HG03432 (cell line): ENCODE data around the gene GOT2.
"Not testable (repeated sequence)": the region's sequence is repeated elsewhere in the genome, so short reads cannot be mapped to it uniquely, and the experiment has no call there.

ENCODE experiments used
- ATAC-seq: cut with Tn5 transposase; IDR thresholded peaks from one replicate; pipeline ENCODE4 v1.9.1; 2021; ENCODE audit warnings: mild to moderate bottlenecking, moderate library complexity; ENCODE audit not compliant: unreplicated experiment

GOT2 gene

GRCh38 chr16:58723109-58723508 lies 11.0 kb downstream of the GOT2 start:
- no peak for ATAC-seq

GRCh38 chr16:58717994-58718393 lies 16.1 kb downstream of the GOT2 start:
- ATAC-seq, result no peak

GRCh38 chr16:58716468-58716867 lies 17.6 kb downstream of the GOT2 start:
- no peak for ATAC-seq

- ATAC-seq, result no peak
These were observed 20.4 kb downstream of the GOT2 start for GRCh38 chr16:58713742-58714141.

- no peak for ATAC-seq
These were observed 24.8 kb downstream of the GOT2 start for GRCh38 chr16:58709333-58709732.

- no peak for ATAC-seq
These were observed 35.0 kb downstream of the GOT2 start for GRCh38 chr16:58699151-58699550.

GRCh38 chr16:58695368-58695767 lies 38.7 kb downstream of the GOT2 start:
- ATAC-seq, result no peak

- no peak for ATAC-seq
These were observed 41.7 kb downstream of the GOT2 start for GRCh38 chr16:58692450-58692849.

- ATAC-seq, result not testable (repeated sequence)
These were observed 47.0 kb downstream of the GOT2 start for GRCh38 chr16:58686985-58687706.

- no peak for ATAC-seq
These were observed 49.0 kb downstream of the GOT2 start for GRCh38 chr16:58685084-58685449.

- peak; percentile 99 for ATAC-seq
These were observed 49.6 kb downstream of the GOT2 start, which contains the start of gene SLC38A7 for GRCh38 chr16:58684354-58685083. Gene SLC38A7, minus strand, starts transcription at chr16:58684770. Its CDS starts 4,644 bp downstream, at chr16:58680126.

- peak; percentile 12 for ATAC-seq
These were observed 50.1 kb downstream of the GOT2 start for GRCh38 chr16:58684001-58684353.

GRCh38 chr16:58679763-58680162 lies 54.4 kb downstream of the GOT2 start:
- no peak for ATAC-seq

- no peak for ATAC-seq
These were observed 55.4 kb downstream of the GOT2 start for GRCh38 chr16:58678716-58679115.

- no peak for ATAC-seq
These were observed 55.8 kb downstream of the GOT2 start for GRCh38 chr16:58678269-58678668.

GRCh38 chr16:58670946-58671583 lies 63.1 kb downstream of the GOT2 start:
- no peak for ATAC-seq

- ATAC-seq, result no peak
These were observed 63.9 kb downstream of the GOT2 start for GRCh38 chr16:58670177-58670576.

- no peak for ATAC-seq
These were observed 68.9 kb downstream of the GOT2 start for GRCh38 chr16:58665200-58665599.

- peak; percentile 81 for ATAC-seq
These were observed 72.8 kb downstream of the GOT2 start for GRCh38 chr16:58661199-58661830.

- ATAC-seq, result not testable (repeated sequence)
These were observed 74.2 kb downstream of the GOT2 start for GRCh38 chr16:58659911-58660310.

GRCh38 chr16:58658796-58659211 lies 75.3 kb downstream of the GOT2 start:
- no peak for ATAC-seq
